Kidney (tissue), 14 donors: ENCODE data around the gene ATOSB. TPM values are rescaled to one million over a fixed set of nuclear protein-coding genes. Genes with fewer than 3 reads are reported as not detected.
A peak's percentile ranks its signal among the peaks of the same experiment; 100 is the strongest.

Experiments
- DNase-seq, 5 donors: peaks; one replicate each; pipeline ENCODE4 v3.0.0-alpha.2; 2013 to 2020
- FAIRE-seq: peaks from 2 replicates; lab custom pipeline; 2012; peaks lifted over from hg19 to GRCh38; lab: Jason Lieb, UNC
- H3K27ac ChIP-seq, 2 donors: one replicate each; pipeline ENCODE4 v1.7.0; 2013; ENCODE audit warnings: low read depth in 2 of 2, low read length in 2 of 2, inconsistent platforms in 1 of 2
- H3K27me3 ChIP-seq: one replicate; pipeline ENCODE4 v1.7.1; 2013; ENCODE audit warnings: low read length, inconsistent platforms; ENCODE audit not compliant: control insufficient read depth, insufficient read depth
- H3K36me3 ChIP-seq, 3 donors: one replicate each; pipeline versions ENCODE4 v1.7.0 to v1.7.1; 2013; ENCODE audit warnings: low read length in 3 of 3, control low read depth in 1 of 3, inconsistent platforms in 1 of 3; ENCODE audit not compliant: insufficient read depth in 3 of 3, control insufficient read depth in 2 of 3
- H3K4me1 ChIP-seq, 3 donors: one replicate each; pipeline versions ENCODE4 v1.7.0 to v1.7.1; 2013; ENCODE audit warnings: low read length in 3 of 3, inconsistent platforms in 1 of 3, low read depth in 1 of 3; ENCODE audit not compliant: control insufficient read depth in 2 of 3, insufficient read depth in 2 of 3
- H3K4me3 ChIP-seq, 3 donors: one replicate each; pipeline versions ENCODE4 v1.7.0 to v1.8.1; 2013; ENCODE audit warnings: low read length in 3 of 3, control low read depth in 1 of 3, inconsistent platforms in 1 of 3
- H3K9ac ChIP-seq, 3 donors: one replicate each; pipeline versions ENCODE4 v1.7.0 to v1.7.1; 2013; ENCODE audit warnings: low read length in 3 of 3, control low read depth in 1 of 3, inconsistent platforms in 1 of 3
- H3K9me3 ChIP-seq, 3 donors: one replicate each; pipeline versions ENCODE4 v1.7.0 to v1.7.1; 2013; ENCODE audit warnings: low read length in 3 of 3, control low read depth in 1 of 3, inconsistent platforms in 1 of 3; ENCODE audit not compliant: control insufficient read depth in 2 of 3, insufficient read depth in 1 of 3
- intact Hi-C: fragments of 100-400 bp; cut with DNase I; formaldehyde crosslinking; loops from one replicate; pipeline ENCODE4 v1.11.1; 2022
- polyA plus RNA-seq: library from polyadenylated mRNA; stranded (reverse); fragments of 350-450 nt; fragmentation: Illumina TruSeq; extraction: RNeasy Lipid Tissue Mini Kit (QIAGEN cat#74804); gene quantifications from one replicate; pipeline ENCODE4 v1.2.3, GENCODE V29; 2014; ENCODE audit warnings: low read depth, low replicate concordance; ENCODE audit not compliant: insufficient read depth
- total RNA-seq: library from RNA; stranded (reverse); fragmentation: NEBNext Ultra II Directional; extraction: Animal tissue kit (Norgen Biotek cat#: 25700); gene quantifications from one replicate; pipeline ENCODE4 v1.2.1, GENCODE V29; 2021
- TF ChIP-seq, protein P1 (sequence below): IDR thresholded peaks from 3 replicates; pipeline ENCODE4 v1.5.1; 2012; ENCODE audit warnings: mild to moderate bottlenecking, moderate library complexity, borderline replicate concordance; ENCODE audit not compliant: insufficient read depth; ENCODE audit errors: extremely low read depth
- donor health status: control.
- donor health status: control.
- donor health status: control.
- donor health status: control.
- donor health status: control.
- donor health status: DM: yes; HTN: yes; CAD: no.
- donor health status: Normal renal cell carcinoma (clear cell type).

ATOSB gene
- total and polyA plus RNA-seq, 2 donors from 2014 or later: 18.6 to 19.5 TPM

- peak overlapping the region; percentile 92 to 93 for H3K27ac ChIP-seq
- intact Hi-C loops: no loop called here
- peak; percentile 92 to 98 (median 96) for DNase-seq
- no peaks in the 10 kb centered on the region for H3K36me3 ChIP-seq
- no peaks in the 10 kb centered on the region for H3K9me3 ChIP-seq
- TF ChIP-seq, protein P1, sequence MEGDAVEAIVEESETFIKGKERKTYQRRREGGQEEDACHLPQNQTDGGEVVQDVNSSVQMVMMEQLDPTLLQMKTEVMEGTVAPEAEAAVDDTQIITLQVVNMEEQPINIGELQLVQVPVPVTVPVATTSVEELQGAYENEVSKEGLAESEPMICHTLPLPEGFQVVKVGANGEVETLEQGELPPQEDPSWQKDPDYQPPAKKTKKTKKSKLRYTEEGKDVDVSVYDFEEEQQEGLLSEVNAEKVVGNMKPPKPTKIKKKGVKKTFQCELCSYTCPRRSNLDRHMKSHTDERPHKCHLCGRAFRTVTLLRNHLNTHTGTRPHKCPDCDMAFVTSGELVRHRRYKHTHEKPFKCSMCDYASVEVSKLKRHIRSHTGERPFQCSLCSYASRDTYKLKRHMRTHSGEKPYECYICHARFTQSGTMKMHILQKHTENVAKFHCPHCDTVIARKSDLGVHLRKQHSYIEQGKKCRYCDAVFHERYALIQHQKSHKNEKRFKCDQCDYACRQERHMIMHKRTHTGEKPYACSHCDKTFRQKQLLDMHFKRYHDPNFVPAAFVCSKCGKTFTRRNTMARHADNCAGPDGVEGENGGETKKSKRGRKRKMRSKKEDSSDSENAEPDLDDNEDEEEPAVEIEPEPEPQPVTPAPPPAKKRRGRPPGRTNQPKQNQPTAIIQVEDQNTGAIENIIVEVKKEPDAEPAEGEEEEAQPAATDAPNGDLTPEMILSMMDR: peak; percentile 97
- H3K27me3 ChIP-seq: no peaks in the 10 kb centered on the region
- peak; percentile 73 for FAIRE-seq
- H3K4me1 ChIP-seq: peaks cover 0 to 33% (median 20%) of the 10 kb centered on the region in 3 donors
- H3K9ac ChIP-seq: peak overlapping the region in 2 of 3 donors; percentile 33 to 47
- peak overlapping the region; percentile 51 to 97 (median 94) for H3K4me3 ChIP-seq
These were observed 1.4 kb upstream of the ATOSB start for GRCh38 chr9:35116898-35117551.

DNA sequence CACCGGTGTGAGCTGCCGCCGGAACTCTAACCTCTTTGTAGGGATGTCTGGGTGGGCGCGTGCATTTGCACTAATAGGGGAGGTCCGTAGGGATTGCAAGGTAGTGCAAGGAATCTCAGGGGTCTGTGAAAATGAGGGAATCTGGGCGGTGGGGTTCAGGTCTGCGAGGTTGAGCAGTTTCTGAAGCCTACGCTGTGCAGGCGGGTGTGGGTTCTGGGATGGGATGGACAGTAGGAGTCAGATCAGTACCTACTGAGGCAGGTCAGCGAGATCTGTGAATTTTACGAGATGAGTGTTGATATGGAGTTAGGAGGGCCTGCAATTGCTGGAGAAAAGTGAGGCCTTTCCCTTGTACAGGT lies 856 bp upstream of the ATOSB start:
- Histone ChIP-seq H3K27me3 (no peaks in the 10 kb centered on the region), H3K4me3 (peak overlapping the region; percentile 51 to 97 (median 94)), H3K9ac (peak overlapping the region in 1 of 3 donors; percentile 47), H3K36me3 (no peaks in the 10 kb centered on the region), H3K27ac (peak overlapping the region; percentile 92 to 93), H3K4me1 (peaks cover 0 to 36% (median 23%) of the 10 kb centered on the region in 3 donors), H3K9me3 (no peaks in the 10 kb centered on the region)
- FAIRE-seq (no peak), DNase-seq (no peak)
- TF ChIP-seq, protein P1: no peak
- intact Hi-C loops: no loop called here

- Histone ChIP-seq H3K27me3 (no peaks in the 10 kb centered on the region), H3K36me3 (no peaks in the 10 kb centered on the region), H3K4me1 (peaks cover 2 to 45% (median 32%) of the 10 kb centered on the region in 3 donors), H3K4me3 (peak overlapping the region; percentile 90 to 97 (median 94)), H3K27ac (peak overlapping the region; percentile 92 to 93), H3K9ac (peak overlapping the region; percentile 76 to 82 (median 76)), H3K9me3 (no peaks in the 10 kb centered on the region)
- TF ChIP-seq, protein P1: no peak
- intact Hi-C loops: no loop called here
- DNase-seq (peak in 4 of 5 donors; percentile 27 to 88 (median 68)), FAIRE-seq (no peak)
These were observed 628 bp downstream of the ATOSB start for GRCh38 chr9:35114840-35115628.
